Thoracic aorta (tissue), 2 donors: Measurements from ENCODE around the gene NEDD4L. TPM values are rescaled to one million over a fixed set of nuclear protein-coding genes. Genes with fewer than 3 reads are reported as not detected.

Experiments used
- ATAC-seq: fragments of 150-250 bp; one replicate; pipeline ENCODE4 v1.8.0; 2017; ENCODE audit warnings: low read depth; ENCODE audit not compliant: insufficient number of reproducible peaks, low FRiP score
- DNase-seq: peaks from one replicate; pipeline ENCODE4 v3.0.0-alpha.2; 2020; ENCODE audit warnings: low spot score
- H3K27ac ChIP-seq, 2 donors: fragments of 200-600 bp; sonication (generic); 1 replicate in 1 of 2; 2 replicates in 1 of 2; pipeline ENCODE4 v1.5.1; 2016; ENCODE audit warnings: mild to moderate bottlenecking in 2 of 2, moderate library complexity in 2 of 2
- H3K27me3 ChIP-seq: fragments of 200-600 bp; sonication (generic); replicated peaks from 2 replicates; pipeline ENCODE4 v1.6.0; 2016; ENCODE audit warnings: mild to moderate bottlenecking; ENCODE audit not compliant: insufficient read depth
- H3K36me3 ChIP-seq: fragments of 200-600 bp; sonication (generic); one replicate; pipeline ENCODE4 v1.5.1; 2016
- H3K4me1 ChIP-seq, 2 donors: fragments of 200-600 bp; sonication (generic); 1 replicate in 1 of 2; 2 replicates in 1 of 2; pipeline versions ENCODE4 v1.5.1 to v1.6.0; 2016; ENCODE audit warnings: low read depth in 2 of 2, mild to moderate bottlenecking in 1 of 2; ENCODE audit not compliant: control insufficient read depth in 1 of 2
- H3K4me3 ChIP-seq: fragments of 200-600 bp; sonication (generic); 2 replicates; pipeline ENCODE4 v1.5.1; 2016; ENCODE audit warnings: mild to moderate bottlenecking
- H3K9me3 ChIP-seq: fragments of 200-600 bp; sonication (generic); 2 replicates; pipeline ENCODE4 v1.5.1; 2016
- total RNA-seq, 2 donors: library from RNA; depleted of rRNA; stranded (reverse); fragments of >200 nt; gene quantifications; one replicate each; pipeline versions ENCODE4 v1.1.0 to v1.2.3, GENCODE V29; 2016
- TF ChIP-seq, protein P1 (sequence below): fragments of 200-600 bp; sonication (generic); IDR thresholded peaks from one replicate; pipeline ENCODE4 v1.5.1; 2019; ENCODE audit warnings: antibody characterized with exemption

NEDD4L gene
- total RNA-seq, 2 donors from 2014 or later, result 13.9 to 22.9 TPM

DNA sequence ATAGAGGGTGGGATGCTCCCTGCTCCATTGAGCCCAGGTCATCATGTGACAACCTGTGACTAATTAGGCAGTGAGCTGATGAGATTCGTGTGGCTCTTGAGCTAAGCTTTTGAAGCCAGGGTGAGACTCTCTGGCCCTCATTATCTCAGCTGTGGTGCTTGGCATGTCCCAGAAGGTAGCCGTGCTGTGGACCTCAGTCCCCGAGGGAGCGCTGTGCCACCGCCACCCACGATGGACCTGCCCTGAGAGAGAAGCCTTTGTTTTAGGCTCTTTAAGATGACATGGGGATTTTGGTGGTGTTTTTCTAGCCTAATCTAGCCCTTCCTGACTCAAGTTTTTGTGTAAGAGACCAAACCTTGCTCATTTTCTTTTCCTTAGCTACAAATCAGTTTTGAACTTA, 66.4 kb downstream of the NEDD4L start:
- Histone ChIP-seq H3K9me3 (no peaks in the 10 kb centered on the region), H3K36me3 (no peaks in the 10 kb centered on the region), H3K4me3 (no peak overlapping the region), H3K27ac (no peak overlapping the region), H3K4me1 (no peaks in the 10 kb centered on the region), H3K27me3 (no peaks in the 10 kb centered on the region)
- ATAC-seq (no peak), DNase-seq (no peak)
- TF ChIP-seq, protein P1, sequence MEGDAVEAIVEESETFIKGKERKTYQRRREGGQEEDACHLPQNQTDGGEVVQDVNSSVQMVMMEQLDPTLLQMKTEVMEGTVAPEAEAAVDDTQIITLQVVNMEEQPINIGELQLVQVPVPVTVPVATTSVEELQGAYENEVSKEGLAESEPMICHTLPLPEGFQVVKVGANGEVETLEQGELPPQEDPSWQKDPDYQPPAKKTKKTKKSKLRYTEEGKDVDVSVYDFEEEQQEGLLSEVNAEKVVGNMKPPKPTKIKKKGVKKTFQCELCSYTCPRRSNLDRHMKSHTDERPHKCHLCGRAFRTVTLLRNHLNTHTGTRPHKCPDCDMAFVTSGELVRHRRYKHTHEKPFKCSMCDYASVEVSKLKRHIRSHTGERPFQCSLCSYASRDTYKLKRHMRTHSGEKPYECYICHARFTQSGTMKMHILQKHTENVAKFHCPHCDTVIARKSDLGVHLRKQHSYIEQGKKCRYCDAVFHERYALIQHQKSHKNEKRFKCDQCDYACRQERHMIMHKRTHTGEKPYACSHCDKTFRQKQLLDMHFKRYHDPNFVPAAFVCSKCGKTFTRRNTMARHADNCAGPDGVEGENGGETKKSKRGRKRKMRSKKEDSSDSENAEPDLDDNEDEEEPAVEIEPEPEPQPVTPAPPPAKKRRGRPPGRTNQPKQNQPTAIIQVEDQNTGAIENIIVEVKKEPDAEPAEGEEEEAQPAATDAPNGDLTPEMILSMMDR, result no peak

DNA sequence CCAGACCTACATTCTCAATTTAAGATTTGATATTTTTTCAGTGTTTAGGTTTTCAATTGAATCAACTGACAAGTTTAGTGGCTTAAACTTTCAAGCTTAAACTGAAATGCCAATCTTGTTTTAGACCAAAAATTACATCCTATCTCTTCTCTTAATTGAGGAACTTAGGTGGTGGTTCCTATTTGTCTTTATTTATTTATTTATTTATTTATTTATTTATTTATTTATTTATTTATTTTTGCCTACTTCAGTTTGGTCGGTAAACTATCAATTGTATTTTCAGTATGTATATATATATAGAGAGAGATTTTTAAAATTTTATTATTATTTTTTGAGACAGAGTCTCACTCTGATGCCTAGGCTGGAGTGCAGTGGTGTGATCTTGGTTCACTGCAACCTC, 68.1 kb downstream of the NEDD4L start:
- no peaks in the 10 kb centered on the region for H3K4me1 ChIP-seq

DNA sequence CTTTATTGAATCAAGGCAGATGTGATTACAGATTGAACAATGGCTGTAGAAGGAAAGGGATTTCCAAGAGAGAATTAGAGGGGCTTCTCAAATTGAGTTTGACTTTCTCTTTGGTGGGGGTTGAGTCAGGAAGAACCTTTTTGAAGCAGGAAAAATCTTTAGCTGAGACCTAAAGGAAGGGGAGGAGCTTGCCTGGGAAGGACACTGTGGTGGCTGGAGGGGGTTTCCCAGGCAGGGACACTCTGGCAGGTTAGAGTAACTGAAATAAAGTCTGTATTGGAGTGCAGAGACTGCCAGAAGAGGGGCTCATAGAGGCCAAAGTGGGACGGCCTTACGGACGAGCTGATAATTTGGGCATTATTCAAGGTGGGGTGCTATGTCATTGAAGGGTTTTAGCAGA, 69.3 kb downstream of the NEDD4L start:
- H3K36me3 ChIP-seq, result no peaks in the 10 kb centered on the region
- no peaks in the 10 kb centered on the region for H3K27me3 ChIP-seq
- no peaks in the 10 kb centered on the region for H3K4me1 ChIP-seq
- DNase-seq (no peak), ATAC-seq (no peak)
- no peak overlapping the region for H3K27ac ChIP-seq
- TF ChIP-seq, protein P1, result no peak
- no peaks in the 10 kb centered on the region for H3K9me3 ChIP-seq
- H3K4me3 ChIP-seq, result no peak overlapping the region

More for the DNA sequence above, 68.1 kb downstream of the NEDD4L start:
- no peak for DNase-seq
- ATAC-seq, result no peak
- no peaks in the 10 kb centered on the region for H3K36me3 ChIP-seq
- H3K9me3 ChIP-seq, result no peaks in the 10 kb centered on the region
- TF ChIP-seq, protein P1, result no peak
- no peak overlapping the region for H3K4me3 ChIP-seq
- H3K27ac ChIP-seq, result no peak overlapping the region
- H3K27me3 ChIP-seq, result no peaks in the 10 kb centered on the region

DNA sequence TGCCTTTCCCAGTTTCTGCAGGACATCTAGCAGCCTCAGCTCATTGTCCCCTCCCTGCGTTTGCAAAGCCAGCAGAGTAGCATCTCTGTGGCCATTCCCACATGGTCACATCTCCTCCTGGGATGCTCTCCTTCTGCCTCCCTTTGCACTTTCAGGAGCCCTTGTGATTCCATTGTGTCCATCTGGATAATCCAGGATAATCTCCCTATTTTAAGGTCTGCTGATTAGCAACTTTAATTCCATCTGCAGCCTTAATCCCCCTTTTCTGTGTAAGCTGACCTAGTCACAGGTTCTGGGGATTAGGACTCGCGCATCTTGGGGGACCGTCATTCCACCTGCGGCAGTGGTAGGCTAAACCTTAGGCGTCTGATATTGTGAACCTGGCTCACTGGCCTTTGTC, 70.7 kb downstream of the NEDD4L start:
- no peaks in the 10 kb centered on the region for H3K4me1 ChIP-seq
- DNase-seq (no peak), ATAC-seq (no peak)
- H3K27me3 ChIP-seq, result no peaks in the 10 kb centered on the region
- no peak overlapping the region for H3K4me3 ChIP-seq
- no peaks in the 10 kb centered on the region for H3K9me3 ChIP-seq
- no peaks in the 10 kb centered on the region for H3K36me3 ChIP-seq
- H3K27ac ChIP-seq, result no peak overlapping the region
- TF ChIP-seq, protein P1, result no peak

DNA sequence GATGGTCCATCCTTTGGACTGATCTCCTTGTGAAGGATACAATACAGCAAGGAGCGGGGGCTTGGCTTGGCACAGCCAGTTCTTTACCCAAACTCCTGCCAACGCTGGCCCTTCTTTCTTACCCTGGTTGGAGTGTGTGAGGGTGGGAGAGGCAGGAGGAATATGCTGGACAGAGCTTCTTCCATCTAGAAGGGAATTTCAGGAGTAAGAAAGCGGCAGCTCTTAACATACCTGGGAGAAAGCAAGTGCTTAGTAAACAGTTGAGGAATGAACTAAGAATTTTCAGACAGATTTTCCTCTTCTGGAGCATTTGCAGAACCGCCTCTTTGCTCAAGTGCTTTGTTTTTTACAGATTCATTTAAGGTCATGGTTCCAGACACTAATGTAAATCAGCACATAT, 72.8 kb downstream of the NEDD4L start:
- H3K4me3 ChIP-seq, result no peak overlapping the region
- no peaks in the 10 kb centered on the region for H3K4me1 ChIP-seq
- TF ChIP-seq, protein P1, result no peak
- no peaks in the 10 kb centered on the region for H3K9me3 ChIP-seq
- H3K27me3 ChIP-seq, result no peaks in the 10 kb centered on the region
- ATAC-seq, result no peak
- DNase-seq, result no peak
- H3K27ac ChIP-seq, result no peak overlapping the region
- H3K36me3 ChIP-seq, result no peaks in the 10 kb centered on the region
